KBM-7 (cell line): ENCODE results near the gene CELA2B.
"Not testable (repeated sequence)": the region's sequence is repeated elsewhere in the genome, so short reads cannot be mapped to it uniquely, and the experiment has no call there.

Experiments used
- DNase-seq: peaks from one replicate; pipeline ENCODE4 v3.0.0-alpha.2; 2015
- in situ Hi-C: fragments of 300-500 bp; cut with MboI; formaldehyde crosslinking; loops from 2 replicates; pipeline ENCODE4 v1.14.3; 2020; ENCODE audit warnings: low sequenced_read_pairs, low pct_unique_long_range_greater_than_20kb, mixed read lengths

The CELA2B gene

DNA sequence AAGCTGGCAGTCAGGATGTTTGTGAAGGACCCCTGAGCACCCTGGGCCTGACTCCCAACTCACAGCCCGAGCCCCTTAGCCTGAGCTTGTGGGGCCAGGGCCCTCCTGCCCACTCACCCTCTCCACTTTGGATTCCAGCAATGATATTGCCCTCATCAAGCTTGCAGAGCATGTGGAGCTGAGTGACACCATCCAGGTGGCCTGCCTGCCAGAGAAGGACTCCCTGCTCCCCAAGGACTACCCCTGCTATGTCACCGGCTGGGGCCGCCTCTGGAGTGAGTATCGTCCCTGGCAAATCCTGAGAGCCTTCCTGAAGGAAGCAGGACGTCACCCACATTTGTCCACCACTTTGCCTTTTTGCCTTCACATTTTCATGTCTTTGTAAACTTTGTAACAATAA is 32.6 kb upstream of the CELA2B start:
- no peak for DNase-seq
- in situ Hi-C loops, result no loop called here

DNA sequence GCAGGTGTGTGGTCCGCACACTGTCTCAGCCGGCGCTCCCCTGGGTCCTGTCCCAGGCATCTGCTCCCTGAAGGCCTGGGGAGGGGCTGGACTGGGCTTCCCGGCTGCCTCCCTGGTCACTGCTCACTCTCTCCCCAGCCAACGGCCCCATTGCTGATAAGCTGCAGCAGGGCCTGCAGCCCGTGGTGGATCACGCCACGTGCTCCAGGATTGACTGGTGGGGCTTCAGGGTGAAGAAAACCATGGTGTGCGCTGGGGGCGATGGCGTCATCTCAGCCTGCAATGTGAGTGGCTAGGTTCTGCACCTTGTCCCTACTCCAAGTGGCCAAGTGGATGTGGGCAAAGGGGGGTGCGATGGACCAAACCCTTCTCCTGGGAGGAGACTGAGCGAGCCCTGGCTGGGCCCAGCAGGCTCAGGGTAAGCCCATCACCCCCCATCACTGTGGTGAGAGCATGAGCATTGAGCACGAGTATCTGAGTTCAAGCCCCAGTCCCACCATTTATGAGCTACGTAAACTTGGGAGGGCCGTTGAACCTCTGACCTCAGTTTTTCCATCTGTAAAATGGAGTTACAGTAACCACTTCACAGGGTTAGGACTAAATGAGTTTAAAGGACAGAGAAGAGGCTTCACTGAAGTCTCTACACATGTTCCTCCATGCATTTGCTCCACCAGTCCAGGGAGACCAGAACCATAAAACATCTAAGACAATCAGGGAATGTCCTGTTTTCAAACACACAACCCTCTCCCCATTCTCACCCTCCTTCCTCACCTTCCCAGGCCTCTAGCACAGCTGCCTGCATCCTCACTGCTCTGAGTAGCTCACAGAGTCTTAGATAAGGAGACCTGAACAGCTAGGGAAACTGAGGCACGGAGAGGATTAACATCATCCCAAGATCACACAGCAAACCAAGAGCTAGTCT is 31.2 kb upstream of the CELA2B start:
- DNase-seq, result no peak
- in situ Hi-C loops, result no loop called here

DNA sequence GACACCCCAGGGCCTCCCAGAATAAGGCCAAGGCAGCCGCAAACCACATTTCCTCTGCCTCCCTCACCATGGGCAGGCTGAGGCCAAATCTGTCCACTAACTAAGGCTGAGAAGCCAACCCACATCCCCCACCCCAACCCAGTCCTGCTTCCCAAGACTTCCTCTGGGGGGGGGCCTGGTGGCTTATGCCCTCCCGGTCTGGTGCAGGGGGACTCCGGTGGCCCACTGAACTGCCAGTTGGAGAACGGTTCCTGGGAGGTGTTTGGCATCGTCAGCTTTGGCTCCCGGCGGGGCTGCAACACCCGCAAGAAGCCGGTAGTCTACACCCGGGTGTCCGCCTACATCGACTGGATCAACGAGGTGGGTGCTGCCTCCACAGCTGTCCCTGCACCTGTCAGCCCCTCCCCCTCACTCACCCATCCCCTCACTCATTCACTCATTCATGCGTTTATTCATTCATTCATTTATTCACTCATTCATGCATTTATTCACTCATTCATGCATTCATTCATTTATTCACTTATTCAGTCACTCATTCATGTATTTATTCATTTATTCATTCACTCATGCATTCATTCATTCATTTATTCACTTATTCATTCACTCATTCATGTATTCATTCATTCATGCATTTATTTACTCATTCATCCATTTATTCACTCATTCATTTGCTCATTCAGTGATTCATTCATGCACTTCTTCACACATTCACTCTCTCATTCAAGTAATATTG is 30.3 kb upstream of the CELA2B start:
- in situ Hi-C loops, result no loop called here
- DNase-seq, result peak; percentile 33

DNA sequence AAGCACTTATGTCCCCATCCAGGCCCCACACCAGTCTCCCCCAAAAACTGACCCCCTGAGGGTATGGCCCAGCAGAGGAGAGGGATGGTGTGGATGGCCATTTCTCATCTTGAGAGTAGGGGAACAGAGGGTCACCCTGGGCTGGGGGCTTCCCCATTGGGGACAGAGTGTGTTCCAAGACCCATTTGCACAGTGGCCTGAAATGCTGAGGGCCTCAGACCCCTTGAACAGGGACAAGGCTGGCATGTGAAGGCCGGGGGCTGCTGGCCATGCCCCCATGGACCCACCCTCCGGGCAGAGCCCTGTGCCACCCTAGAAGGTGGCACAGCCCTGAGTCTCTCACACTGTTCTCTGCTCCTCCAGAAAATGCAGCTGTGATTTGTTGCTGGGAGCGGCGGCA is 29.7 kb upstream of the CELA2B start:
- no peak for DNase-seq
- in situ Hi-C loops, result no loop called here

DNA sequence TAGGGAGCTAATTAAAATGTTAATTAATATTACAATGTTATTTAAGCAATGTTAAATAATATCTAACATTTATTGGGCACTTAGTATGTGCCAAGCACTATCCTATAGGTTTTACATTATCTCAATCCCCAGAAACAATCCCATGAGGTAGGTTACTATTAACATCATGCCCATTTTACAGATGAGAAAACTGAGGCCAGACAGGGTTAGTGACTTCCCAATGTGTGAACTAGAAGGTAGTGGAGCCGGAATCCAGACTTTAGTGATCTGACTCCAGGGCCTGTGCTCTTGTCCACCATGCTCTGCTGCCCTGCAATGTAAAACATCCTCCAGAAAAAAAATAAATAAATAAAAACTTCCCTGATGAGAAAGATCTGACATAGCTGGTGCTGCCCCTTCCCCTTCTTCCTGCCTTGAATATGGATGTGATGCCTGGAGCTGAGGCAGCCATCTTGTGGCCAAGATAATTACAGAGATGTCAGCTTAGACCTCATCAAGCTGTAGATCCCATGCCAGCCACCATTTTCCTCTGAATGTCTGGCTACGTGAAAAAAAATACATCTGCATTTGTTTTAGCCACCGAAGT is 26.9 kb upstream of the CELA2B start:
- in situ Hi-C loops, result no loop called here
- no peak for DNase-seq

DNA sequence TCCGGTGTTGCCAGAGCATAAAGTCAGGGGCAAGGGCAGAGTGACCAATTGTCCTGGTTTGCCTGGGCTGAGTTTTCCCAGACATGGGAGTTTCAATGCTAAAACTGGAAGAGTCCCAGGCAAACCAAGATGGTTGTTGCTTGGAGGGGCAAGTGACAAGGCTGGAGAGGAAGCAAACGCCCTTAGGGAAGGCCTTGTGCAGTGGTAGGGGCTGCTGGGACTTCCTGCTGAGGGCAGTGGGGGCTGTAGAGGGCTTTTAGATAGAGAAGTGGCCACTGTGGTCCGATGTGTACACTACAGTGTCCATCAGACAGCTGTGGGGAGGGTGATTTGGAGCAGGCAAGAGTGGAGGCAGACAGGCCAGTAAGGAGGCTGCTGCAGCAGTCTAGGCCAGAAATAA is 26.3 kb upstream of the CELA2B start:
- in situ Hi-C loops, result no loop called here
- DNase-seq, result no peak

DNA sequence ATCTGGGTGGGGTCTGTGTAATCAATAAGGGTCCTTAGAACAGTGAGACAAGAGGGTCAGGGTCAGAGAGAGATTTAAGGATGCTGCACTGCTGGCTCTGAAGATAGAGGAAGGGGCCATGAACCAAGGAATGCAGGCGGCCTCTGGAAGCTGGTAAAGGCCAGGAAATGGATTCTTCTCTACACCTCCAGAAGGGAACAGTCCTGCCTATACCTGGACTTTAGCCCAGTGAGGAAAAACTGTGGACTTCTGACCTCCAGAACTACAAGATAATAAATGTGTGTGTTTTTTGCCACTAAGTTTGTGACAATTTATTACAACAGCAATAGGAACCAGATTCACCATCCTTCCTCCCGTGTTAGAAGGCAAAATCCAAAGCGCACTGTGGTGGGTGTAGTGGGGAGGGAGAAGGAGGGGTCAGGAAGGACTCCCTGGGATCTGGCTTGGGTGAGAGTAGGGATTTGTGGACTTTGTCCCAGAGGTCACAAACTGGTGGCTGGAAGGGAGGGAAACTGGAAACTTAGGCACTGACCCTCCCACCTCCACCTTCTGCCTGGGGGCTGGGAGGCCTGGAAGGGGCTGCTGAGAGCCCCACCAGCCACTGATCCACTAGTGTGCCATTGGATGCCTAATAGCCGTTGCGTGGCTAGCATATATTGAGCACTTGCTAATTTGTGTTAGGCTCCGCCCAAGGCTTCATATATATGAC is 24.7 kb upstream of the CELA2B start:
- in situ Hi-C loops, result no loop called here
- DNase-seq, result no peak

DNA sequence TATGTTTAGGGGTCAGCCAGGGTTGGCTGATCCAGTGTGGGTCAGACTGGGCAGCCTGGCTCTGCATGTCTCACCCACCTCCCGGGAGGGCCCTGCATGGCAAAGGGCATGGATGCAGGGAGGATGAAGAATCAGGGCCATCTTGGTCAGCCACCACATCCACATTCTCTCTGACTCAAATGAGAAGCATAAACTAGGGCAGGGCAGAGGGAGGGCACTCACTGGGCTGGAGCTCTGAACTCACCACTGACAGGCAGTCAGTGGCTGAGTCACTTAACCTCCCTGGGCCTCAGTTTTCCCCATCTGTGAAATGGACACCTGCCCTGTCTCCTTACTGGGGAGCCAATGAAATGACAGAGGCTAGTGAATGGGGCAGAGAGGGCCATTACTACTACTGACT is 23.7 kb upstream of the CELA2B start:
- in situ Hi-C loops, result no loop called here
- no peak for DNase-seq

DNA sequence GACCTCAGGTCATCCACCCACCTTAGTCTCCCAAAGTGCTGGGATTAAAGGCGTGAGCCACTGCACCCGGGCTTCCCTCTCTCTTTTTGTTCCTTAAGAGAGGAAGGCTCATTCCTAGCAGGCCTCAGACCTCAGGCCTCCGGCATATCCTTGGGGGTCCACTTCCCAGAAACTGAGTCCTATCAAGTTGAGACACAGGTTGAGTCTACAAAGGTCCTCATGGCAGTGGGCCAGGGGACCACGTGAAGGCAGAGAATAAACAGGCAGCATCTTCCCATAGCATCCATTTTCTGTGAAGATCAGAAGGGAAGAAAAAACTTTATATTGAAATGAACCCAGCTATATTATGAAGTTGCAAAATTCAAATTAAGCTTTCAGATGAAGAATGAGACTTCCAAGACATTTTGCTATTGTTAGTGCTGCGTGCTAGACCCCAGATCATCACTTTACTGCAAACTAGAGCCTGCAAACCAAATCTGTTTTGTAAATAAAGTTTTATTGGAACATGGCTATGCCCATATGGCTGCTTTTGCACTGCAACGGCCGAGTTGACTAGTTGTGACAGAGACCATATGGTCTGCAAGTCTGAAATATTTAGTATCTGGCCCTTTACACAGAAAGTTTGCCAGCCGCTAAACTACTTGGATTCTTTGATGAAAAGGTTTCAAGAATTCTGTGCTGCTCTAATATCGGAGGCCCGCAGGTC is 22.9 kb upstream of the CELA2B start:
- in situ Hi-C loops, result no loop called here
- no peak for DNase-seq

DNA sequence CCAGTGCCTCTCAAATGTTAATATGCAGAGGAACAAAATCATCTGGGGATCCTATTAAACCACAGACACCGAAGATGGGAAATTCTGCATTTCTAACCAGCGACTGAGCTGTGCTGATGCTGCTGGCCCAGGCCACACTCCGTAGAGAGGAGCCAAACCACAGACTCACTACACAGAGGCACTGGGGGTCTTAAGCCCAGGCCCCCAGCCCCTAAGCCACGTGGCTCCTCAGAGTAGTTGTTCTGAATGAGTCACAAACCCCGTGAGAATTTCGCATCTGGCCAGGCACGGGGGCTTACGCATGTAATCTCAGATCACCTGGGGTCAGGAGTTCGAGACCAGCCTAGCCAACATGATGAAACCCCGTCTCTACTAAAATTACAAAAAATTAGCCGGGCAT is 22.2 kb upstream of the CELA2B start:
- DNase-seq, result no peak
- in situ Hi-C loops, result no loop called here

DNA sequence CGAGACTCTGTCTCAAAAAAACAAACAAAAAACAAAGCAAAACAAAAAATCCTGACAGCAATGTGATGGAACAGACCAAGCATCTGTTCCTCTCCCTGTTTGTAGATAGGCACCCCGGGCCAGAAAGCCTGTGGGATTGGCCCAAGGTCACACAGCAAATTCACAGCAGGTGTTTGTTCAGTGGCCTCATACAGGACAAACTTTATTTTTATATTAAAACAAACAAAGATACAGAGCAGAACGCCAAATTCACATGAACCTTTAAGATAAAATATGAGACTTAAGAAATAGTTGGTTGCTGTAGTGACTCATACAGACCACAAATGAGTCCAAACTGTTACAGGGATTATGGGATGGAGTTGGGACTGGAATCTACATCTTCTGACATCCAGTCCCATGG is 21.6 kb upstream of the CELA2B start:
- in situ Hi-C loops, result no loop called here
- DNase-seq, result no peak

DNA sequence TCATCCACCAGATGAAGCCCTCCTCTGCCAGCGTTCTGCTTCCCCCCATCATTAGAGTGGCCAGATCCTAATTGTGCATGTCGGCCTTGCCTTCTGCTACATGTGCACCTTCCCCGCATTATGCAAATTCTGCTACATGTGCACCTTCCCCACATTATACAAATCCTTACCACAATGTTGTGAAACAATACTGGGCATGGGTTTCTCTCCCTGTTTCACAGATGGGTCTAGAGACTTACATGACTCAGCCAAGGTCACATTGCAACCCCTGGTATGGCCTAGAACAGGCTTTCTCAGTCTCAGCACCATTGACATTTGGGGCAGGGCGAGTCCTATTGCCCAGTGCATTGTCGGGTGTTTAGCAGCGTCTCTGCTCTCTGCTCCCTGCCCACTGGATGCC is 20.4 kb upstream of the CELA2B start:
- in situ Hi-C loops, result no loop called here

DNA sequence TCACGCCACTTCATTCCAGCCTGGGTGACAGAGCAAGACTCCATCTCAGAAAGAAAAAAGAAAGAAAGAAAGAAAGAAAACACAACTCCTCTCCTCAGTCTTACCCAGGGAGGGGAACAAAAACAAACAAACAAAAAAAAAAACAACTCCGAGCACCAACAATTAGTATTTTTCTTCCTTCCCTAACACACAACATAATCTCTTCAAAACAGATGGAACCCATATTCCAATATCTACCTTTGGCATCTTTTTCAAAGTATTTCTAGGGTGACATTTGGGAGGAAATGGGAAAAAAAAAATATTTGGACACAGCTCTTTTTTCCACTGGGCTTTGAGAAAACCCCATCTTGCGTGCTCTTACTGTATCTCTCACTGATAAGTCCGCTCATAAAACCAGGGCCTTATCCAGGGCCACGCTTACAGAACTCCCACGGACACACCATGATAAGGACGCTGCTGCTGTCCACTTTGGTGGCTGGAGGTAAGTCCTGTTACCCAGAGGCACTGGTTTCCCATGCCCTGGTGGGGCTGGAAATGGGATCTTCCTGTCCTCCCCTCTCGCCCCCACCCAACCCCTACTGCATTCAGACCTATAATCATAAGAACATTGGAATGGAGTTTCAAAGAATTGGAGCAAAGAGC is 19.5 kb upstream of the CELA2B start, which contains the start of gene CELA2A:
TSS of gene CELA2A (plus strand) at position 420 of the 642 bp plus-strand sequence. CDS start at position 442, 22 bp downstream.
- in situ Hi-C loops, result no loop called here
- no peak for DNase-seq

More for the DNA sequence above, 20.4 kb upstream of the CELA2B start:
- DNase-seq, result no peak

DNA sequence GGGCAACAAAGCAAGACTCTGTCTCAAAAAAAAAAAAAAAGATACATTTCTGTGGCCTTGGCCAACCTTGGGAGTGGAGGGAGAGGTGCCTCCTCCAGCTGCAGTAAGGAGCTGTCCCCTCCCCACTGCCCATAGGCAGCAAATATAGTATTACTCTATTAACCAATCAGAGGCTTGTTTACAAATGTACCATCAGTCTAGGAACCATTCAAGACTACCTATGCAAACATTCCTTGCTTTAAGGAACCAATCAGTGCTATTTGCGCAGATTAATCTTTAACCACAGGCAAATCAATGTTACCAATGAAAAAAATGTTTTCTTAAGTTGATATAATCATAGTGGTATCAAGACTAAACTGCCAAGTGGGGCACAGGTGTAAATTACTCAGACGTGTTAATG is 18.3 kb upstream of the CELA2B start:
- in situ Hi-C loops, result no loop called here
- DNase-seq, result no peak

DNA sequence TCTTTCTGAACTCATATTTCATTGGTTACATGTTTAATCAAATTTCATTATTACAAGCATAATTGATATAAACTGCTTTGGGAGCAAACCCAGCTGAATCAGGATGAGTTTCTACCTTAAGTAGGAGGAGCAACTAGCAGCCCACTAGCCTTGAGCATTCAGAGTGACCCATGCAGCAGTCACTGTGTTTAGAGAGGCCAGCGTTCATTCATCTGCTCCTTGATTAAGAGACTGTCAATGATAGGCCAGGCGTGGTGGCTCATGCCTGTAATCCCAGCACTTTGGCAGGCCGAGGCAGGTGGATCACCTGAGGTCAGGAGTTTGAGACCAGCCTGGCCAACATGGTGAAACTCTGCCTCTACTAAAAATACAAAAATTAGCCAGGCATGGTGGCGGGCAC is 17.5 kb upstream of the CELA2B start:
- in situ Hi-C loops, DNase-seq: not testable (repeated sequence)

DNA sequence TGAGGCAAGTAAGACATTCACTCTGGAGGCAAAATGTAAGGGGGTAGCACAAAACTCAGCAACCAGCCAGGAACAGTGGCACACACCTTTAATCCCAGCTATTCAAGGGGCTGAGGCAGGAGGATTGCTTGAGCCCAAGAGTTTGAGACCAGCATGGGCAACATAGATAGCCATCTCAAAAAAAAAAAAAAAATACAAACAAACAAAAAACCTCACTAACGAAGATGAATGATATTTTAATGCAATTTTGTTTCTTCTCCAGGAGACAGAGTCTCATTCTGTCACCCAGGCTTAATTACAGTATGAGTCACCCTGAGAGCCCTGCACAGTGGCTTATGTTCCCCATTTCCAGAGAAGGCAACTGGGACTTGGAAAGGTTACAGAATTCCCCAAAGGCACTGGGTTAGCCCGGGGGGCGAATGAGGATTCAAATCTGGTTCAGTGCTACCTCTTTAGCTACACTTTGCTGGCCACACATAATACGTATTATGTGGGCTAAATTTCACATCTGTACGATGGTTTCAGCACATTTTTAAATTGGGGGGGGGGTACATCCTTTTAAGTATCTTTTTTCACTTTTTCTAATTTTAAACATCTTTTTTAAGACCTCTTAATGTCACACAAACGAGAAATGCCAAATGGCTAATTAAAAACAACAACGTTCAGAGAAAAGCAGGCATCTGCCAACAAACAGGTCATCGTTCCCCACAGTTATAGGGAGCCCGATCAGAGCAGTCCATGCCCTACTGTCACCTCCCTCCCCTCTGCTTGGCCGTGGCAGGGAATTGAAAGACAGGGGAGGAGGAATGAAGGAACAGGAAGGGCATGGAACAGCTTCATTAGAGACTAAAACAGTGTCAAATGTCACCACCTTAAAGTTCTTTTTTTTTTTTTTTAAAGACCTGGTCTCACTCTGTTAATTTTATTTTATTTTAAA is 15.9 kb upstream of the CELA2B start:
- peak; percentile 16 for DNase-seq
- in situ Hi-C loops, result no loop called here

DNA sequence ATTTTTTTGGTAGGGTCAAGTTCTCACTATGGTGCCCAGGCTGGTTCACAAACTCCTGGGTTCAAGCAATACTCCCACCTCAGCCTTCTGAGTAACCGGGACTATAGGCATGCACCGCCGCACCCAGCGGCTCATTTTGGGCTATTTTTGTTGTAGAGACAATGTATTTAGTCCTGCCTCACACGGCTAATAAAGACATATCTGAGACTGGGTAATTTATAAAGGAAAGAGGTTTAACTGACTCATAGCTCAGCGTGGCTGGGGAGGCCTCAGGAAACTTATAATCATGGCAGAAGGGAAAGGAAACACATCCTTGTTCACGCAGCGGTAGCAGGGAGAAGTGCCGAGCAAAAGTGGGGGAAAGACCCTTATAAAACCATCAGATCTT is 15.2 kb upstream of the CELA2B start:
- in situ Hi-C loops, result no loop called here
- no peak for DNase-seq
